COLO668 (cell line): ENCODE results near the gene STKLD1.

Experiments
- DNase-seq: peaks from one replicate; lab custom pipeline; 2025; ENCODE audit not compliant: unreplicated experiment; lab: John Stamatoyannopoulos, UW

The STKLD1 gene

GRCh38 chr9:133405508-133406438 is 29.6 kb downstream of the STKLD1 start:
- no peak for DNase-seq

GRCh38 chr9:133406480-133407307 is 30.5 kb downstream of the STKLD1 start:
- peak; percentile 66 for DNase-seq

DNA sequence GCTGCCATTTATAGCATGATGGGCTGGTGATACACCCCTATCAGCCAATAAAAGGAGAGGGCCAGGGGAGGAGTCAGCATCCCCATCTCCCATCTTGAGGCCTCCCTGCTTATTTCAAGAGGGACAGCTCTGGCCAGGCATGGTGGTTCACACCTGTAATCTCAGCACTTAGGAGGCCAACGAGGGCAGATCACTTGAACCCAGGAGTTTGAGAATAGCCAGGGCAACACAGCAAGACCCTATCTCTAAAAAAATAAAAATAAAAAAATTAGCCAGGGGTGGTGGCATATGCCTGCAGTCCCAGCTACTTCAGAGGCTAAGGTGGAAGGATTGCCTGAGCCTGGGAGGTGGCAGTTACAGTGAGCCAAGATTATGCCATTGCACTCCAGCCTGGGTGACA is 31.9 kb downstream of the STKLD1 start:
- DNase-seq, result no peak

GRCh38 chr9:133415170-133415569 is 39.0 kb downstream of the STKLD1 start:
- no peak for DNase-seq

DNA sequence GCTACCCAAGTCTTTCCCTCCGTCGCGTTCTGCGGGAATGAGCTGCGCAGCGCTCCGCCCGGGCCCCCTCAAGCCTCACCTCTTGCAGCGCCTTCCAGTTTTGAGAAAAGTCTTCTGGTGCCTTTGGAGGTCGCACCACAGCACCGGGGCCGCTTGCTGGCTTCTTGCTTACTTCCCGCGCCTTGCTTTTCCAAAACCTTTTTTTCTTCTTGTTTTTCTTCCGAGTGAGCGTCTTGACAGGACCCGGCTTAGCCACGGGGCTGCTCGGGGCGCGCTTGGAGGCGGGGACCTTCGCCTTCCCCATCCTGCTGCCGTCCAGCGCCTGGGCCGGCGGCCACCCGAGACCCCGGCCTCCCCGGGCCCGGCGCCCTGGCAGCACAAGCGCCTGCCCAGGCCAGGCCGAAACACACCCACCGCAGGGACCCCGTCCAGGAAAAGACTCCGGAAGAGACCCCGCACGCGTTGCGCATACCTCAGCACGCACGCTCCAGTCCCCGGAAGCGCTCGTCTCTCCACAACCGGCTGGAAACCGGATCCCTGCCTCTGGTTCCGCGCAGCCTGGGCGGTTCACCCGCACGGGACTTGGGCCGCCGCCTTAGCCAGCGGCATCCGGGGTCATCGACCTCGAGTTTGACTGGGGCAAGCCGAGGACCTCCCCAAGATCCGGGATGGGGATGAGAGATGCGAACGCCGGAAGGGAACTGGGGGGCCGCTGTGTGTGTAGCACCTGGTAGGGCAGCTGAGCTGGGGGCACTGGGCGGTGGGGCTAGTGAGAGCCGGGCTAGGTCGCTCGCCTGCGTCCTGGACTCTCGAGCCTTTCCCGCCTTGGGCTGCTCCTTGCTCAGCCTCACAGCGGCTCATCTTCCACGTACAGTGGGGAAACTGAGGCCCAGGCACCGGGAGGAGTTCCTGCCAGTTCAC is 41.6 kb downstream of the STKLD1 start, which contains the start of gene REXO4:
Gene REXO4, minus strand, starts transcription at position 470 of the 921 bp plus-strand sequence. Its CDS starts 166 bp downstream, at position 304.
- DNase-seq, result peak; percentile 85

DNA sequence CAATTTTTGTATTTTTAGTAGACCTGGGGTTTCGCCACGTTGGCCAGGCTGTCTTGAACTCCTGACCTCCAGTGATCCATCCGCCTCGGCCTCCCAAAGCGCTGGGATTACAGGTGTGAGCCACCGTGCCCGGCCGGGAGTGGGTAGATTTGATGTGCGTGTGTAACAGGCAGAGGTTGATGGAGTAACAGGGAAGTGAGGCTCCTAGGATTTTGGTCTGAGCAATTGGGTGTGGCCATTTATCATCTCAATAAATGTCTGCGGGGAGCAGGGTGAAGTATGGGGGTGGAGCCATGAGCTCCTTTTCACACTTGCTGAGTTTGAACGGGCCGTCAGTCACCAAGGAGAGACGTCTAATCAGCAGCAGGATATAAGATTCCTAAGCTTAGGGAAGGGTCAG is 42.8 kb downstream of the STKLD1 start:
- DNase-seq, result no peak

DNA sequence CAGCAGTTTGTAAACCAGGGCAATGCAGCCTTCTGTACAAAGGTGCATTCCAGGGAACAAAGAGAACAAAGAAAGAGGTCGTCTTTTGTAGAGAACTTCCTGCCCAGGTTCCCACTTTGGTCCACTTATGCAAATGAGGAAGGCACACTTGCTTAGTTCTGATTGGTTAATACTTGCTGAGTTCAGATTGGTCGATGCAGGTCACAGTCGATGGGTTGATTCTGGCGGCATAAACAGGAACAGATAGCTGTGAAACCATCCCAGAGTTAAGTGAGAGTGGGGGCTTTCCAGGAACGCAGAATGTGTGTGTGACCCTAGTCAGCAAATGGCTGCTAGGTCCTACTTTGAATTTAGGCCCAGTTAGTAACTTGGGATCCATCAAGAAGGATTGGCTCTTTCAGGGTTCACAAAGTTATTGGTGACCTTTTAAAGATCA is 44.2 kb downstream of the STKLD1 start:
- no peak for DNase-seq

- no peak for DNase-seq
Measured at GRCh38 chr9:133421615-133422542, 45.7 kb downstream of the STKLD1 start, which contains the start of gene ADAMTS13. TSS of gene ADAMTS13 (plus strand) at chr9:133422367. CDS start at chr9:133422444, 77 bp downstream.

DNA sequence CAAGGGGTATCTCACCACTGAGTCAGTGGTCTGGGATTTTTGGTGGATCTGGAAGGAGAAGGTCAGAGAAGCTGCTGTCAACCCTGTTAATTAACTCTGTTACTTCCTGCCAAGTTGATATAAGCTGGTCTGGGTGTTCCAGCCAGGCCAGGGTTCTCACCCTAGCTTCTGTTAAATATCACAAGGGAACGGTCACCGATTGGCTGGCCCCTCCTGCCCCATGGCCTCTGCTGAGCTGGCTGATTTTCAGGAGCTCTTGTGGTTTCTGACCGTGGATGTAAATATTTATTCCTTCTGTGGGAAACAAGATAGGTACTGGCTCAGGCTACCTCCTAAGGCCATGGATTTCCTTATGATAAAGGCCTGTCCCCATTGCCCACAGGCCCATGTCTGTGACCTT is 47.0 kb downstream of the STKLD1 start:
- DNase-seq, result no peak

DNA sequence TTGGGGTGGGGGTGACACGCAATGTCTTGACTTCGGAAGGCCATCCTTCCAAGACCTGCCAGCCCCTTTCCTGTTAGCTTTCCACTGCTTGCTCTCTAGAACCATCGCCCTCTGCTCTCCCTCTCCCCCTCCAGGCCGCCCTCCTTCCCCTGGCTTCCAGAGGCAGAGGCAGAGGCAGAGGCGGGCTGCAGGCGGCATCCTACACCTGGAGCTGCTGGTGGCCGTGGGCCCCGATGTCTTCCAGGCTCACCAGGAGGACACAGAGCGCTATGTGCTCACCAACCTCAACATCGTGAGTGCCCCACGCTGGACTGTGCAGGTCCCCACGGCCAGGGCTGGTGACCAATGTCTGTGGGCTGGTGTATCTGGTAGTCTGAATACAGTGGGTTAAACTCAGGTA is 48.0 kb downstream of the STKLD1 start:
- DNase-seq, result no peak

DNA sequence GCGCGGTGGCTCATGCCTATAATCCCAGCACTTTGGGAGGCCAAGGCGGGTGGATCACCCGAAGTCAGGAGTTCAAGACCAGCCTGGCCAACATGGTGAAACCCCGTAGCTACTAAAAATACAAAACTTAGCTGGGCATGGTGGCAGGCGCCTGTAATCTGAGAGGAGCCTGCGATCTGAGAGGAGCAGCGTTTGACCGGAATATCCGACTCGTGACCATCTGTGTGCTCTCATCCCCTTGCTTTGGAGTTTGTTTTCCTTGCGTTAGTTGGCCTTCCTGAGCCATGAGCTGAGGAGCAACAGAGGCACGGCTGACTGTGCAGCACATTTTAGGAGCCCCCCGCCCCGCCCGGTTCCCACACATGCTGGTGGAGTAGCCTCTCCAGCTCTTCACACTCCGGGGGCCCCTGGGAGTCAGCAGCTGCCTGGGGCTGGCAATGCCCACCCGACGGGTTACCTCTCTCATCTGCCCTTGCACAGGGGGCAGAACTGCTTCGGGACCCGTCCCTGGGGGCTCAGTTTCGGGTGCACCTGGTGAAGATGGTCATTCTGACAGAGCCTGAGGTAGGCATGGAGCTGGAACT is 49.0 kb downstream of the STKLD1 start:
- no peak for DNase-seq

DNA sequence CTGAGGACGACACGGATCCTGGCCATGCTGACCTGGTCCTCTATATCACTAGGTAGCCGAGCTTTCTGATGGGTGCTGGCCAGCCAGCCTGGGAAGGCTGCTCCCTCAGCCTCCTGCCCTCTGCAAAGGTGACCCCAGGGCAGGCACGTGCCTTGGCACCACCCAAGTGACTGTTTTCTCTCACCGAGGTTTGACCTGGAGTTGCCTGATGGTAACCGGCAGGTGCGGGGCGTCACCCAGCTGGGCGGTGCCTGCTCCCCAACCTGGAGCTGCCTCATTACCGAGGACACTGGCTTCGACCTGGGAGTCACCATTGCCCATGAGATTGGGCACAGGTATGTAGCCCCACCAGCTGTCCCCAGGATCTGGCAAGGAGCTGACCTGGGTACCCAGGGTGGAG is 49.8 kb downstream of the STKLD1 start:
- no peak for DNase-seq

GRCh38 chr9:133427658-133428348 is 51.6 kb downstream of the STKLD1 start:
- no peak for DNase-seq

DNA sequence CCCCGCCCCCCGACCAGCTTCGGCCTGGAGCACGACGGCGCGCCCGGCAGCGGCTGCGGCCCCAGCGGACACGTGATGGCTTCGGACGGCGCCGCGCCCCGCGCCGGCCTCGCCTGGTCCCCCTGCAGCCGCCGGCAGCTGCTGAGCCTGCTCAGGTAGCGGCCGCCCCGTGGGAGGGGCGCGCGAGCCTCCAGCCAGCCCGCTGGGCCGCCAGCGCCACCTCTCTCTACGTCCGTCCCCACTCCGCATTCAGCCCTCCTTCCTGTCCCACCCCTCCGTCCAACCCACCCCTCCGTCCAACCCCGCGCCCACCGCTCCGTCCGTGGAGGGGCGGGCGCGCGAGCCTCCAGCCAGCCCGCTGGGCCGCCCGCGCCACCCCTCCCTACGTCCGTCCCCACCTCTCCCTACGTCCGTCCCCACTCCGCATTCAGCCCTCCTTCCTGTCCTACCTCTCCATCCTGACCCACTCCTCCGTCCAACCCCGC is 52.5 kb downstream of the STKLD1 start:
- DNase-seq, result peak; percentile 74

- no peak for DNase-seq
Measured at GRCh38 chr9:133429214-133429613, 53.0 kb downstream of the STKLD1 start.

DNA sequence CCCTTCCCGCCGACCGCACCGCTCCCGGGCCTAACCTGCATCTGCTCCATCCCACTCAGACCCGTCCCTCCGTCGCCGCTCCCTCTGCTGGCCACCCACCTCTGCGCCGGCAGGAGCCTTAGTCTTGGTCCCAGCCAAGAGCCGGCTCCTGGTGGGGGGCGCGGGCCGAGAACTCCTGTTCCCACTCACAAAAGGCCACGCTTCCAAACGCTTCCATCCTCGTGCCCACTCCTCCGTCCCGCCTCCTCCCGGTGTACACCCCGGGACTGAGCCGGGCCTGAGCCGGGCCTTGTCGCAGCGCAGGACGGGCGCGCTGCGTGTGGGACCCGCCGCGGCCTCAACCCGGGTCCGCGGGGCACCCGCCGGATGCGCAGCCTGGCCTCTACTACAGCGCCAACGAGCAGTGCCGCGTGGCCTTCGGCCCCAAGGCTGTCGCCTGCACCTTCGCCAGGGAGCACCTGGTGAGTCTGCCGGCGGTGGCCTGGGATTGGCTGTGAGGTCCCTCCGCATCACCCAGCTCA is 53.5 kb downstream of the STKLD1 start:
- DNase-seq, result peak; percentile 51

DNA sequence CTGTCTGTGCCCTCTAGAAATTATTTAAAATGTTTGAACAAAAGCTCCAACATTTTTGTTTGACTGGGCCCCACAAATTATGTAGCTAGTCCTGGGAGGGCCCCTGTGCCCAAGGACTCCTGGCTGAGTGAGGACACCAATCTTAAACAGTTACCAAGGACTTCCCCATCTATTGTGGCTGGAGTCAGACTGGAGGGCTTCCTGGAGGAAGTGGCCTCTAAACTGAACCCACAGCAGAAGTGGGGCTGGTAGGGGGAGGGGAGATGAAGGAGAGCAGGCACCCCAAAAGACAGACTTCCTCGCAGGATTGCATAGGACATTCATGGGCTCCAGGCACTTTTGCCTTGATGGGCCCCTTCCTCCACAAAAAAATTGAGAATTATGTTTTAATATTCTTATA is 54.1 kb downstream of the STKLD1 start:
- DNase-seq, result no peak

DNA sequence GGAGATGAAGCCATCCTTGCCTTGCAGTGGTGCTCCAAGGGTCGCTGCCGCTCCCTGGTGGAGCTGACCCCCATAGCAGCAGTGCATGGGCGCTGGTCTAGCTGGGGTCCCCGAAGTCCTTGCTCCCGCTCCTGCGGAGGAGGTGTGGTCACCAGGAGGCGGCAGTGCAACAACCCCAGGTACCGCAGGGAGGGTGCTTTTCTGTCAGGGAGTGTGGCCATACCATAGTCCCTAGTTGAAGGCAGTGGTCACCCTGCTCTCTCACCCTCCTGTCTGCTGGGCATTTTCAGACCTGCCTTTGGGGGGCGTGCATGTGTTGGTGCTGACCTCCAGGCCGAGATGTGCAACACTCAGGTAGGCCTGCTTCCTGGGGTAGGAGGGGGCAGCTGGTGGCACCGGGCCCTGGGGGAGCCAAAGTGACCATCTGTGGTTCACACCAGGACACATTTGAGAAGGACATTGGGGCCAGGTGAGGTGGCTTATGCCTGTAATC is 57.2 kb downstream of the STKLD1 start:
- DNase-seq, result no peak
